HEK293T (cell line): ENCODE results near the gene DSCAM.

Experiments used
- CTCF ChIA-PET: fragments of 350-600 bp; formaldehyde crosslinking; extraction: SDS; loops from one replicate; lab custom pipeline; 2021; ENCODE audit warnings: antibody characterized with exemption, inconsistent platforms; lab: Yijun Ruan, JAX
- POLR2A ChIA-PET: fragments of 350-600 bp; formaldehyde crosslinking; extraction: SDS; loops from one replicate; lab custom pipeline; 2020; ENCODE audit warnings: antibody characterized with exemption, inconsistent platforms; lab: Yijun Ruan, JAX
- DNase-seq: peaks from one replicate; pipeline ENCODE4 v3.0.0; 2012; ENCODE audit warnings: mixed read lengths; ENCODE audit errors: extremely low spot score
- ARNT ChIP-seq: fragments of 450-650 bp; IDR thresholded peaks from 2 replicates; pipeline ENCODE4 v1.6.1; 2017; ENCODE audit warnings: mild to moderate bottlenecking
- BHLHE40 ChIP-seq: fragments of 450-650 bp; IDR thresholded peaks from 2 replicates; pipeline ENCODE4 v1.6.1; 2016; ENCODE audit warnings: mild to moderate bottlenecking, moderate library complexity, borderline replicate concordance
- CTBP1 ChIP-seq: fragments of 450-650 bp; IDR thresholded peaks from 2 replicates; pipeline ENCODE4 v1.6.1; 2016; ENCODE audit warnings: borderline replicate concordance
- ELF4 ChIP-seq: fragments of 450-650 bp; IDR thresholded peaks from 2 replicates; pipeline ENCODE4 v1.6.1; 2017; ENCODE audit warnings: antibody characterized with exemption
- FOXA1 ChIP-seq: fragments of 450-650 bp; IDR thresholded peaks from 2 replicates; pipeline ENCODE4 v1.6.1; 2016; ENCODE audit warnings: mild to moderate bottlenecking
- FOXK2 ChIP-seq: fragments of 450-650 bp; IDR thresholded peaks from 2 replicates; pipeline ENCODE4 v1.6.1; 2016; ENCODE audit warnings: mild to moderate bottlenecking
- FOXM1 ChIP-seq: fragments of 450-650 bp; IDR thresholded peaks from 2 replicates; pipeline ENCODE4 v1.6.1; 2017; ENCODE audit warnings: mild to moderate bottlenecking, borderline replicate concordance
- HDGF ChIP-seq: fragments of 450-650 bp; IDR thresholded peaks from 2 replicates; pipeline ENCODE4 v1.6.1; 2017; ENCODE audit warnings: antibody characterized with exemption, borderline replicate concordance
- L3MBTL2 ChIP-seq: fragments of 450-650 bp; conservative IDR thresholded peaks from 2 replicates; pipeline ENCODE4 v1.6.1; 2016; ENCODE audit warnings: mild to moderate bottlenecking
- LEF1 ChIP-seq: fragments of 450-650 bp; IDR thresholded peaks from 2 replicates; pipeline ENCODE4 v1.6.1; 2017; ENCODE audit warnings: mild to moderate bottlenecking, borderline replicate concordance
- NFRKB ChIP-seq: fragments of 450-650 bp; IDR thresholded peaks from 2 replicates; pipeline ENCODE4 v1.6.1; 2016; ENCODE audit warnings: mild to moderate bottlenecking, moderate library complexity
- SP1 ChIP-seq: fragments of 450-650 bp; IDR thresholded peaks from 2 replicates; pipeline ENCODE4 v1.6.1; 2017
- SUZ12 ChIP-seq: fragments of 450-650 bp; IDR thresholded peaks from 2 replicates; pipeline ENCODE4 v1.6.1; 2016; ENCODE audit warnings: mild to moderate bottlenecking
- TARDBP ChIP-seq: fragments of 450-650 bp; IDR thresholded peaks from 2 replicates; pipeline ENCODE4 v1.6.1; 2016
- ZNF384 ChIP-seq: fragments of 450-650 bp; IDR thresholded peaks from 2 replicates; pipeline ENCODE4 v1.6.1; 2016
- TF ChIP-seq, protein P1 (sequence below): fragments of 450-650 bp; IDR thresholded peaks from 2 replicates; pipeline ENCODE4 v1.6.1; 2016

DSCAM gene

GRCh38 chr21:40841524-40842196 lies 5.3 kb downstream of the DSCAM start:
- ChIA-PET CTCF (no interaction called here), POLR2A (no interaction called here)
- no peak for TF ChIP-seq ELF4
- TF ChIP-seq FOXA1: no peak
- no peak for TF ChIP-seq ARNT
- TF ChIP-seq FOXK2: no peak
- TF ChIP-seq SP1: no peak
- TF ChIP-seq ZNF384: no peak
- no peak for TF ChIP-seq CTBP1
- TF ChIP-seq BHLHE40: no peak
- no peak for TF ChIP-seq FOXM1
- no peak for TF ChIP-seq L3MBTL2
- TF ChIP-seq HDGF: no peak
- no peak for DNase-seq

GRCh38 chr21:40840401-40841125 lies 6.4 kb downstream of the DSCAM start:
- DNase-seq: no peak
- POLR2A ChIA-PET: no interaction called here
- TF ChIP-seq CTBP1: no peak
- TF ChIP-seq, protein P1, sequence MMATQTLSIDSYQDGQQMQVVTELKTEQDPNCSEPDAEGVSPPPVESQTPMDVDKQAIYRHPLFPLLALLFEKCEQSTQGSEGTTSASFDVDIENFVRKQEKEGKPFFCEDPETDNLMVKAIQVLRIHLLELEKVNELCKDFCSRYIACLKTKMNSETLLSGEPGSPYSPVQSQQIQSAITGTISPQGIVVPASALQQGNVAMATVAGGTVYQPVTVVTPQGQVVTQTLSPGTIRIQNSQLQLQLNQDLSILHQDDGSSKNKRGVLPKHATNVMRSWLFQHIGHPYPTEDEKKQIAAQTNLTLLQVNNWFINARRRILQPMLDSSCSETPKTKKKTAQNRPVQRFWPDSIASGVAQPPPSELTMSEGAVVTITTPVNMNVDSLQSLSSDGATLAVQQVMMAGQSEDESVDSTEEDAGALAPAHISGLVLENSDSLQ: no peak
- no peak for TF ChIP-seq ARNT
- TF ChIP-seq FOXM1: no peak
- TF ChIP-seq NFRKB: no peak
- no peak for TF ChIP-seq ELF4
- TF ChIP-seq ZNF384: no peak
- TF ChIP-seq HDGF: no peak
- TF ChIP-seq BHLHE40: no peak
- CTCF ChIA-PET: no interaction called here

DNA sequence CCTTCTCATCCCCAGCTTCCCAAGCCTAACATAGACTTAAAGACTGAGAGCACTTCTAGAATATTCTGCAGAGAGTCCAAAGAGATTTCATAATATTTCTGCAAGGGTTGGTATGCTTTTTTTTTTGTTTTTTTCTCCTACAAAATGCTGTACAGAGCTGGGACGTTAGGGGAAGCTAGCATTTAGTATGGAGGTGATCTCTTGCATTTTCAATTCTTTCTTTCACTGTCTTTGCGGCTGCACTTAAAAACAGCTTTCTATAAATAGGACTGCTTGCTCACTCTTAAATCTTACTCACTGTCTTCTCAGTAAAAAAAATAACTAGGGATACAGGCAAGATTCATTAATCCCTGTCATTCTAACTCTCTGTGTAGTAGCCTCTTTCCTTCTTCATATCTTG lies 7.4 kb downstream of the DSCAM start:
- DNase-seq: no peak
- CTCF ChIA-PET: no interaction called here
- POLR2A ChIA-PET: no interaction called here
- TF ChIP-seq CTBP1: no peak
- no peak for TF ChIP-seq LEF1
- no peak for TF ChIP-seq FOXA1
- no peak for TF ChIP-seq HDGF
- TF ChIP-seq L3MBTL2: no peak
- no peak for TF ChIP-seq BHLHE40
- no peak for TF ChIP-seq FOXK2
- TF ChIP-seq, protein P1: no peak
- no peak for TF ChIP-seq FOXM1
- no peak for TF ChIP-seq SP1
- no peak for TF ChIP-seq SUZ12
- no peak for TF ChIP-seq ZNF384
- TF ChIP-seq NFRKB: no peak
- TF ChIP-seq ARNT: no peak
- no peak for TF ChIP-seq TARDBP
- no peak for TF ChIP-seq ELF4

DNA sequence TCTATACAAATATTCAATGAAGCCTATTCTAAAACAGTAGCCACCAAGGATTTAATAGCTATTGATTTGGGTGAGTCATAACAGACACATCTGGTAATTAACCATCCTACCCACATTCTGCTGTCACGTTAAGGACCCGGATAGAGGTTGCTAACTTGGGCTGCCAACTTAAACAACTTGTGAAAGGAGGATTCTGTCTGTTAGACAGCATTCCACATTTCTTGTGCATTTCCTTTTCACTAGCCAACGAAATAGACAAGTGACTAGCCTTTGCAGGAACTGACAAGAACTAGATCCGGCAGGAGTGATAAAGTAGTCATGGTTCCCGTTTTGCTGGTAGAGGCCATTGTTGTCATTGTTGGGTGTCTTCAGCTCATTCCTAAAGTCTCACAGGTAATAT lies 9.5 kb downstream of the DSCAM start:
- TF ChIP-seq HDGF: no peak
- no peak for TF ChIP-seq ZNF384
- no peak for TF ChIP-seq ARNT
- no peak for TF ChIP-seq CTBP1
- TF ChIP-seq TARDBP: no peak
- TF ChIP-seq LEF1: no peak
- TF ChIP-seq ELF4: no peak
- no peak for TF ChIP-seq SP1
- TF ChIP-seq L3MBTL2: no peak
- TF ChIP-seq FOXM1: no peak
- TF ChIP-seq SUZ12: no peak
- TF ChIP-seq, protein P1: no peak
- TF ChIP-seq FOXK2: no peak
- TF ChIP-seq FOXA1: no peak
- no peak for TF ChIP-seq NFRKB
- no peak for TF ChIP-seq BHLHE40
- POLR2A ChIA-PET: no interaction called here
- CTCF ChIA-PET: no interaction called here
- no peak for DNase-seq

- TF ChIP-seq HDGF (no peak), TARDBP (no peak), FOXA1 (no peak), SUZ12 (no peak)
- CTCF ChIA-PET: no interaction called here
- POLR2A ChIA-PET: no interaction called here
- no peak for DNase-seq
Measured at GRCh38 chr21:40835184-40835694, 11.7 kb downstream of the DSCAM start.

- TF ChIP-seq TARDBP (no peak), ELF4 (no peak), FOXM1 (no peak), SUZ12 (no peak), ARNT (no peak), ZNF384 (no peak), SP1 (no peak), BHLHE40 (no peak), LEF1 (no peak), NFRKB (no peak), FOXA1 (no peak), L3MBTL2 (no peak), CTBP1 (no peak), HDGF (no peak), FOXK2 (no peak)
- TF ChIP-seq, protein P1: no peak
- ChIA-PET CTCF (no interaction called here), POLR2A (no interaction called here)
- no peak for DNase-seq
Measured at GRCh38 chr21:40833184-40833583, 13.8 kb downstream of the DSCAM start.
